Posterior vena cava (tissue), 2 donors: ENCODE results near the gene SGO1. TPM values are rescaled to one million over a fixed set of nuclear protein-coding genes. Genes with fewer than 3 reads are reported as not detected.
"Not testable (repeated sequence)": the region's sequence is repeated elsewhere in the genome, so short reads cannot be mapped to it uniquely, and the experiment has no call there.

Experiments
- DNase-seq: peaks from one replicate; pipeline ENCODE4 v3.0.0-alpha.2; 2020; ENCODE audit warnings: low spot score
- intact Hi-C, 2 donors: fragments of 100-400 bp; cut with DNase I; formaldehyde crosslinking; loops; one replicate each; pipeline versions ENCODE4 v1.14.1 to v1.14.2; 2022 to 2023
- long read RNA-seq, 2 donors: library from polyadenylated mRNA; unstranded; transcript quantifications; one replicate each; pipeline ENCODE4 v2.0.0, GENCODE V29; 2020 to 2021
- total RNA-seq, 2 donors: library from RNA; stranded (reverse); fragmentation: NEBNext Ultra II Directional; extraction: Animal tissue kit (Norgen Biotek cat#: 25700); gene quantifications; one replicate each; pipeline ENCODE4 v1.2.1, GENCODE V29; 2021
- donor health status: DM: yes; HTN: yes; CAD: no.
- donor health status: DM: yes; HTN: yes; CAD: no.

SGO1 gene
- under 1 TPM; 0.19 to 0.23 TPM for total RNA-seq
- long read RNA-seq, donor 1, partial matches to known transcripts: 0 of 1 reads
- long read RNA-seq, donor 1, other reads (novel, unspliced or antisense): 1 of 1 reads
- long read RNA-seq, donor 2: 0 reads

- DNase-seq: peak; percentile 100
- intact Hi-C loops: no loop called here
Observed at GRCh38 chr3:20185679-20186599, at the start of gene SGO1. TSS of gene SGO1 (minus strand) at chr3:20186206. CDS start at chr3:20184027, 2,179 bp downstream.

- DNase-seq: no peak
- intact Hi-C loops: no loop called here
Observed at GRCh38 chr3:20235796-20236195, 49.8 kb upstream of the SGO1 start.

- no peak for DNase-seq
- intact Hi-C loops: no loop called here
Observed at GRCh38 chr3:20232906-20233780, 47.1 kb upstream of the SGO1 start.

GRCh38 chr3:20230954-20231353, 44.9 kb upstream of the SGO1 start:
- DNase-seq: no peak
- intact Hi-C loops: no loop called here

GRCh38 chr3:20225769-20226168, 39.8 kb upstream of the SGO1 start:
- no peak for DNase-seq

GRCh38 chr3:20222274-20222673, 36.3 kb upstream of the SGO1 start:
- intact Hi-C loops: loop anchor here (10.0 kb wide), 1 partner anchor 1673 kb away; no protein-coding TSS in a partner anchor

More at GRCh38 chr3:20225769-20226168, 39.8 kb upstream of the SGO1 start:
- intact Hi-C loops: loop anchor here (10.0 kb wide), 1 partner anchor 1669 kb away; no protein-coding TSS in a partner anchor

GRCh38 chr3:20218215-20218614, 32.2 kb upstream of the SGO1 start:
- intact Hi-C loops: no loop called here
- DNase-seq: no peak

More at GRCh38 chr3:20222274-20222673, 36.3 kb upstream of the SGO1 start:
- DNase-seq: no peak

GRCh38 chr3:20215636-20216035, 29.6 kb upstream of the SGO1 start:
- intact Hi-C loops: no loop called here
- no peak for DNase-seq

GRCh38 chr3:20213491-20213890, 27.5 kb upstream of the SGO1 start:
- DNase-seq, intact Hi-C loops: not testable (repeated sequence)

- DNase-seq, intact Hi-C loops: not testable (repeated sequence)
Observed at GRCh38 chr3:20207945-20208344, 21.9 kb upstream of the SGO1 start.

GRCh38 chr3:20205898-20206297, 19.9 kb upstream of the SGO1 start:
- DNase-seq, intact Hi-C loops: not testable (repeated sequence)

GRCh38 chr3:20201143-20201542, 15.1 kb upstream of the SGO1 start:
- DNase-seq: no peak
- intact Hi-C loops: no loop called here

- no peak for DNase-seq
- intact Hi-C loops: no loop called here
Observed at GRCh38 chr3:20197775-20198174, 11.8 kb upstream of the SGO1 start.

GRCh38 chr3:20194793-20195460, 8.9 kb upstream of the SGO1 start:
- DNase-seq: no peak
- intact Hi-C loops: no loop called here

- no peak for DNase-seq
- intact Hi-C loops: no loop called here
Observed at GRCh38 chr3:20190991-20191390, 5.0 kb upstream of the SGO1 start.

- intact Hi-C loops: no loop called here
- no peak for DNase-seq
Observed at GRCh38 chr3:20186600-20187004, 596 bp upstream of the SGO1 start.

GRCh38 chr3:20185331-20185678, 701 bp downstream of the SGO1 start:
- DNase-seq: no peak
- intact Hi-C loops: no loop called here

GRCh38 chr3:20182206-20182605, 3.8 kb downstream of the SGO1 start:
- no peak for DNase-seq
- intact Hi-C loops: no loop called here

- intact Hi-C loops: no loop called here
- DNase-seq: no peak
Observed at GRCh38 chr3:20181276-20181675, 4.7 kb downstream of the SGO1 start.
